GM23338 (cell line): ENCODE results near the gene TOB2. TPM values are rescaled to one million over a fixed set of nuclear protein-coding genes. Genes with fewer than 3 reads are reported as not detected.

ENCODE experiments used
- ATAC-seq: fragments of 200-7000 bp; cut with Tn5 transposase; 3 replicates; pipeline ENCODE4 v1.9.1; 2020
- DNase-seq: peaks from one replicate; pipeline ENCODE4 v3.0.0-alpha.2; 2015; ENCODE audit warnings: low spot score
- H2AFZ ChIP-seq: fragments of 200-600 bp; sonication (generic); 2 replicates; pipeline ENCODE4 v1.8.0; 2016; ENCODE audit warnings: antibody characterized with exemption, mild to moderate bottlenecking, moderate library complexity
- H3F3A ChIP-seq: fragments of 200-600 bp; sonication (generic); replicated peaks from 2 replicates; pipeline ENCODE4 v1.8.0; 2017; ENCODE audit warnings: antibody characterized with exemption, mixed run types, low read depth
- H3K27ac ChIP-seq: fragments of 200-600 bp; sonication (generic); 2 replicates; pipeline ENCODE4 v1.6.1; 2016; ENCODE audit warnings: low read depth
- H3K27me3 ChIP-seq: fragments of 200-600 bp; sonication (generic); 2 replicates; pipeline ENCODE4 v1.8.0; 2016; ENCODE audit warnings: mild to moderate bottlenecking, mixed run types, moderate library complexity; ENCODE audit not compliant: insufficient read depth
- H3K36me3 ChIP-seq: fragments of 200-600 bp; sonication (generic); 2 replicates; pipeline ENCODE4 v1.8.0; 2016; ENCODE audit warnings: mild to moderate bottlenecking; ENCODE audit not compliant: insufficient read depth
- H3K4me1 ChIP-seq: fragments of 200-600 bp; sonication (generic); 2 replicates; pipeline ENCODE4 v1.8.0; 2016; ENCODE audit warnings: mild to moderate bottlenecking, moderate library complexity; ENCODE audit not compliant: insufficient read depth
- H3K4me2 ChIP-seq: fragments of 200-600 bp; sonication (generic); 2 replicates; pipeline ENCODE4 v1.7.1; 2017; ENCODE audit warnings: mixed run types
- H3K4me3 ChIP-seq: fragments of 200-600 bp; sonication (generic); 2 replicates; pipeline ENCODE4 v1.6.1; 2016; ENCODE audit warnings: mixed run types
- H3K79me2 ChIP-seq: fragments of 200-600 bp; sonication (generic); replicated peaks from 2 replicates; pipeline ENCODE4 v1.8.0; 2017; ENCODE audit warnings: mild to moderate bottlenecking; ENCODE audit not compliant: insufficient read depth
- H3K9me2 ChIP-seq: fragments of 200-600 bp; sonication (generic); 2 replicates; pipeline ENCODE4 v1.8.0; 2017; ENCODE audit not compliant: insufficient read depth
- H4K20me1 ChIP-seq: fragments of 200-600 bp; sonication (generic); replicated peaks from 2 replicates; pipeline ENCODE4 v1.8.0; 2017; ENCODE audit warnings: mild to moderate bottlenecking; ENCODE audit not compliant: insufficient read depth
- H3K27ac Mint-ChIP-seq: 2 replicates; pipeline ENCODE4 v1.8.0; 2020; ENCODE audit warnings: inconsistent platforms, mild to moderate bottlenecking, moderate library complexity, mixed read lengths
- H3K27me3 Mint-ChIP-seq: 3 replicates; pipeline ENCODE4 v1.8.0; 2022; ENCODE audit warnings: low read depth, mild to moderate bottlenecking, moderate library complexity, mixed read lengths, inconsistent platforms; ENCODE audit not compliant: insufficient read depth, poor library complexity
- H3K36me3 Mint-ChIP-seq: 3 replicates; pipeline ENCODE4 v1.8.0; 2021; ENCODE audit warnings: low read depth, mild to moderate bottlenecking, inconsistent platforms, moderate library complexity, mixed read lengths
- H3K4me1 Mint-ChIP-seq: 3 replicates; pipeline ENCODE4 v1.8.0; 2020; ENCODE audit warnings: mild to moderate bottlenecking, inconsistent platforms, mixed read lengths
- H3K4me3 Mint-ChIP-seq: 3 replicates; pipeline ENCODE4 v1.8.0; 2021; ENCODE audit warnings: moderate library complexity, mild to moderate bottlenecking, inconsistent platforms, mixed read lengths
- H3K9me3 Mint-ChIP-seq: 3 replicates; pipeline ENCODE4 v1.8.0; 2020; ENCODE audit warnings: moderate library complexity, mild to moderate bottlenecking, inconsistent platforms, mixed read lengths
- CREB1 ChIP-seq: fragments of 250-450 bp; sonication (Bioruptor Pico); IDR thresholded peaks from 2 replicates; pipeline ENCODE4 v1.5.0; 2020; ENCODE audit warnings: low read depth, mild to moderate bottlenecking, moderate library complexity
- CTCF ChIP-seq, 2 experiments: fragments of 200-600 bp in 1 of 2; sonication (generic) in 1 of 2; conservative IDR thresholded peaks; 2 replicates each; pipeline versions ENCODE4 v1.5.1 to v1.6.1; 2016 to 2017; ENCODE audit warnings: antibody characterized with exemption in 2 of 2, low read depth in 2 of 2, mild to moderate bottlenecking in 2 of 2, moderate library complexity in 1 of 2
- ETS1 ChIP-seq: IDR thresholded peaks from 2 replicates; pipeline ENCODE4 v1.6.1; 2016; ENCODE audit warnings: antibody characterized with exemption
- EZH2 ChIP-seq: fragments of 200-600 bp; sonication (generic); IDR thresholded peaks from one replicate; pipeline ENCODE4 v1.8.0; 2017; ENCODE audit warnings: antibody characterized with exemption, mild to moderate bottlenecking, low read depth; ENCODE audit not compliant: unreplicated experiment
- EZH2phosphoT487 ChIP-seq: fragments of 200-600 bp; sonication (generic); IDR thresholded peaks from one replicate; pipeline ENCODE4 v1.8.1; 2018; ENCODE audit warnings: antibody characterized with exemption; ENCODE audit not compliant: unreplicated experiment
- JUNB ChIP-seq: IDR thresholded peaks from one replicate; pipeline ENCODE4 v1.6.1; 2016; ENCODE audit warnings: antibody characterized with exemption; ENCODE audit not compliant: unreplicated experiment
- NANOG ChIP-seq: IDR thresholded peaks from 2 replicates; pipeline ENCODE4 v1.6.1; 2016; ENCODE audit warnings: antibody characterized with exemption, borderline replicate concordance
- POLR2AphosphoS5 ChIP-seq: IDR thresholded peaks from 2 replicates; pipeline ENCODE4 v1.6.1; 2016; ENCODE audit warnings: antibody characterized with exemption, low read depth
- REST ChIP-seq: IDR thresholded peaks from one replicate; pipeline ENCODE4 v1.6.1; 2018; ENCODE audit warnings: antibody characterized with exemption; ENCODE audit not compliant: unreplicated experiment
- STAT1 ChIP-seq: IDR thresholded peaks from one replicate; pipeline ENCODE4 v1.6.1; 2016; ENCODE audit warnings: antibody characterized with exemption; ENCODE audit not compliant: unreplicated experiment
- ZNF114 ChIP-seq: fragments of 250-450 bp; sonication (Bioruptor Pico); IDR thresholded peaks from 2 replicates; pipeline ENCODE4 v1.5.0; 2020; ENCODE audit warnings: mild to moderate bottlenecking, moderate library complexity
- ZNF331 ChIP-seq: fragments of 250-450 bp; sonication (Bioruptor Pico); IDR thresholded peaks from 2 replicates; pipeline ENCODE4 v1.5.0; 2020; ENCODE audit warnings: low read depth, mild to moderate bottlenecking, moderate library complexity
- ZNF462 ChIP-seq: fragments of 250-450 bp; sonication (Bioruptor Pico); IDR thresholded peaks from 2 replicates; pipeline ENCODE4 v1.5.0; 2020; ENCODE audit warnings: mild to moderate bottlenecking, moderate library complexity
- polyA plus RNA-seq: library from polyadenylated mRNA; unstranded; fragments of >200 nt; fragmentation: Nextera tagmentation; extraction: Ambion mirVana; gene quantifications from 2 replicates; pipeline ENCODE4 v1.2.1, GENCODE V29; 2016
- total RNA-seq: library from RNA; depleted of rRNA; stranded (reverse); fragments of >200 nt; shearing (Covaris generic); gene quantifications from 2 replicates; pipeline ENCODE4 v1.2.3, GENCODE V29; 2014

Gene TOB2
- total and polyA plus RNA-seq, 2 experiments from 2014 or later = 27.3 to 47.2 TPM

- no peaks in the 10 kb centered on the region for H3K9me2 ChIP-seq
- H3K4me1 Mint-ChIP-seq = peaks cover 53% of the 10 kb centered on the region
- peaks cover 90% of the 10 kb centered on the region for H3K79me2 ChIP-seq
- H3K4me3 ChIP-seq = no peak overlapping the region
- no peak overlapping the region for H2AFZ ChIP-seq
- H3K36me3 Mint-ChIP-seq = no peaks in the 10 kb centered on the region
- no peak overlapping the region; the same call in 2 of the 3 replicates for H3K4me3 Mint-ChIP-seq
- peak overlapping the region; percentile 72 for H3K4me2 ChIP-seq
- H3K4me1 ChIP-seq = peaks cover 53% of the 10 kb centered on the region
- H3K27me3 Mint-ChIP-seq = peaks cover 15% of the 10 kb centered on the region
- H3K36me3 ChIP-seq = no peaks in the 10 kb centered on the region
- no peaks in the 10 kb centered on the region for H3K27me3 ChIP-seq
- TF ChIP-seq ZNF114 = no peak
- TF ChIP-seq POLR2AphosphoS5 = no peak
- TF ChIP-seq STAT1 = no peak
- TF ChIP-seq ZNF331 (CRISPR knock-in tag) = no peak
- no peak for TF ChIP-seq CREB1 (CRISPR knock-in tag)
- no peak for TF ChIP-seq ETS1
- TF ChIP-seq EZH2 = no peak
- TF ChIP-seq JUNB = no peak
- TF ChIP-seq REST = no peak
- no peak for TF ChIP-seq ZNF462
- TF ChIP-seq NANOG = no peak
- no peak for TF ChIP-seq EZH2phosphoT487
- TF ChIP-seq CTCF (conservative IDR thresholded peaks at IDR 0.05; ENCODE audit: low read depth in 2 of 2) = no peak
- DNase-seq (no peak), ATAC-seq (no peak; the same call in 2 of the 3 replicates)
- H3K27ac ChIP-seq = peak overlapping the region; percentile 42; the same call in 1 of the 2 replicates
- no peaks in the 10 kb centered on the region for H3K9me3 Mint-ChIP-seq
- H4K20me1 ChIP-seq = peaks cover 7% of the 10 kb centered on the region
- peaks cover 7% of the 10 kb centered on the region; the same call in 1 of the 2 replicates for H3F3A ChIP-seq
- H3K27ac Mint-ChIP-seq = peak overlapping the region; percentile 73
Observed at GRCh38 chr22:41491374-41492100, 44.9 kb upstream of the TOB2 start.
